ENCODE data around the gene PRPF38B.

Gene PRPF38B

DNA sequence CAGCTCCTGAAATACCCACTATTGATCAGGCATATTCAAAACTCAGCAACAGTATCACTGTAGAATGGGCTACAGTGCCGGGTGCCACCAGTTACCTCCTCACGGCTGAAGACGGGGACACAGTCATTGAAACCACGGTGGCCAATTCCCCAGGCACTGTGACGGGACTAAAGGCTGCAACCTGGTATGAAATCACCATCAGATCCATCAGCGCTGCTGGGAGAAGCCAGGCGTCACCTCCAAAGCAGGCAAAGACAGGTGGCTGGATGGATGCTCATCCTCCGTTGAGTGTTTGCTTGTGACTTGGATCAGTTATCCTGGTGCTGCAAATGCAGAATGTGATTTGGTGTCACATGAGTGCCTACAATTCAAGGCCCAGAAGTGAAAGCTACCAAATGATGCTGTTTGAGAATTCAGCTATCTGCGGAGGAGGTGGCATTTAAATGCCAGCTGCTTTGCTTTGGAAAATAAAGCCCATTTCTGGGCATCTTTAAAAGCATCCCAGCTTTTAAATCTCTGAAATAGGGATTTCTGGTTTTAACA lies 25.7 kb downstream of the PRPF38B start:
- DNase-seq (ENCODE audit: low read depth in 2 of 2), result no peak

DNA sequence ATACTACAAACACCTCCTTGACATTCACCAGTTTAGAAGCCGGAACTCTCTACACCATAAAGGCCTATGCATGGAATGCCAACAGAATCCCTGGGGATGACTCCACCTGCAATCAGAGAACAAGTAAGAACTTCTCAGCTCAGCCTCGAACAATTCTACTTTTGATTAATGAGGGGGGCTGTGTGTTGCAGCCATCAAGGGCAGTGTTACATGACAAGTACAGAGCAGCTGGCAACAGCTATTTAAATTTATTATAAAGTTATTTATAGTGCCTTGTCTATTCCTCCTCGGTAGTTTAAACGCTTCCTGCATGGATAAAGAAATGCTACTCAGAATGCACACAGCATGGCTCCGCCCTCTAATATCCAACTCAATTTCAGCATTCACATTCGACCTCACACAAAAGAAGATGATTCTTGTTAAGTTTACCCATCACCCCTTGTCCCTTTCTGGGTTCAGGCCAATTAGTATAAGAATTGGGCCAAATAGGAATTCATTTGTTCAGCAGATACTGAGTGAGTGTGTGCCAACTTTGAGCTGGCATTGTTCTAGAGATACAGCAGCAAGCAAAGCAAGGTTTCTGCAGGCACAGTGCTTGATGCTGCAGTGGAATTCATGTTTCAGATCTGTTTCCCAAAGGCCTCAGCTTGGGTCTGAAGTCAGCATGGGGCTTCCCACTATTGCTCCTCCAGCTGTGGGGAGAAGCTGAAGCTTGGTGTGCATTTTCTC lies 27.0 kb downstream of the PRPF38B start:
- no peak for DNase-seq (ENCODE audit: low read depth in 2 of 2)

DNA sequence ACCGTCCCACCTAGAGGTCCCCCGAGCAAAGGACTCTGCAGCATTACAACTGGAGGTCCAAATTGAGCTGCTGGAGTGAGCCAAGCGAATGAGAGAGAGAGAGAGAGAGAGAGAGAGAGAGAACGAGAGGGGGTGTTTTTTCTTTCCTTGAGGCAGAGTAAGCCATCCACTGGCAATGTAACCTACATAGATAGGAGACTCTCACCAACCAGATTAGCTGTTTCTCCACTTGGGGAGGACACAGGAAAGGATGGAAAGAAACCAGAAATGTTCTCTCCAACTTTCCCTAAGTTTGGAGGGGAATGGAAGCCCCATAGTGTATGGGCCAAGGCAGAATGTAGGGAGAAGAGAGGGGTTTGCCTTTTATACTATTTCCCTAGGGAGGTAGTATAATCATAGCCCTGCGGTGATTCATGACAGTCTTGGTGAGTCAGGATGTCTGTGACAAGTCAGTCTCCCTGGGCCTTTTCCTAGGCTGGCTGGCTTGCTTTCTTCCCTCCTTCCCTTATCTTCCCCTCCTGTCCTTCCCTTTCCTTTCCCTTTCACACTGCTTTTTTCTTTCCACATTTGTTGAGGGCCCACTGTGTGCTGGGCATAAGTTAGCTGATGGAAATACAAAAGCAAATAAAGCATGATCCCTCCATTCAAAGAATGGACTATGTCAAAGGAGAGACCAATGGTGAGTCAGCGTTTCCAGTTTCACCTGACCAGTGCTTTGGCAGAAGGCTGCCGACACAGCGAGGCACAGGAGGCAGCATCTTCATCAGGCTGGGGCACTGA lies 27.7 kb downstream of the PRPF38B start:
- no peak for DNase-seq (ENCODE audit: low read depth in 2 of 2)

DNA sequence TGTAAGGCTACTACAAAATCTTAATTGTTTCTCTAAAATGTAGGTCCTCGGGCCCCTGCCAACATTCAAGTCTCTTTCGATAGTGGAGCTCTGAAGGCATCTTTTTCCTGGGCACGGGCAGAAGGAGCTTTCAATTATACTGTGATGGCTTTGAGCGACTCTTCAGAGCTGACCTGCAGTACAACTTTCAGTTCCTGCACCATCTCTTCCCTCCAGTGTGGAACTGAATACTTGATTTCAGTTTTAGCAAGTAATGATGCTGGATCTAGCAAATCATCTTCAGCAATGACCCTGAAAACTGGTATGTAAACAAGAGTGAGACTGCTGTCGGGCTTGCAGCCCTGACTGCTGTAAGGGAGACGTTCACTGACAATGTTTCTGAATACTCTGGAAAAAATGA lies 30.2 kb downstream of the PRPF38B start:
- no peak for DNase-seq (ENCODE audit: low read depth in 2 of 2)

DNA sequence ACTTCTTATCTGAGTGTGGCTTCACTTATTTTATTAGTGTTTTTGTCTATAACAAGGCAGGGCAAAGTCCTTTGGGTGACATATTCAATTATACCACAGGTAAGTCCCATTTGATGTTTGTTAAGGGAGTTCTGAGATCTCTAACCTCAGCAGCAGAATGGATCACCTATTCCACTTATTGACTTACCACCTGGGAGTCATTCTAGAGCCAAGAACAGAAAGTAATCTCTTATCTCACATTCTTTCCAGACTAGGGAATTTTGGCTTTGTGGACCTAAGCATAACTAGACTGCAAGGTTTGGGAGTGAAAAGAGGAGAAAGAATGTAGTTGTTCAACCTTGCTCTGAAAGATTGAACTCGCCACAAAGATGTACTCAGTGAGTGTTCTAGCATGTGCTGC lies 33.8 kb downstream of the PRPF38B start:
- no peak for DNase-seq (ENCODE audit: low read depth in 2 of 2)

DNA sequence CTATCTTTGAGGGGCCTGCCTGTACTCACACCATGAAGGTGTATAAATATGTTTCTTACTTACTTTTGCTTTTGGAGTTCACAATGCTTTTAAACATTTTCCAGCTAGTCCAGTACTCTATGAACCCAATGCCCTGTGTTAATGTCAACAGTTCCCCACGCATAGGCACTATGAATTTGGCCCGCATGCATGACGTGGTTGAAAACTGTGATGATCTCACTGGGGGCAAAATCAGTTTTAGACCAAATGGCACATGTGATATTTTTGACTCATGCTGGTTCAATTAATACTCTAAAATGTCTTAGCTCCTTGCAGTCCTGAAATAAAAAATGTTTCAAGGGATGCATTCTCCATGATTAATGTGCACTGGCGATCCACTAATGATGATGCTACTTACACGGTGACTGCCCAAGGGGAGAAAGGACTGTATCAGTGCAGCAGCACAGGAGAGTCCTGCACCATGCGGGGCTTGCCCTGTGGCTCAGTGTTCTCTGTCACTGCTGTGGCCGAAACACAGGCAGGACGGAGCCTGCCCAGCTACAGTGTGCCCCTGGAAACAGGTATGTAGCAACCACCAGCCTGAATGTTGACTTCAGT lies 36.3 kb downstream of the PRPF38B start:
- no peak for DNase-seq (ENCODE audit: low read depth in 2 of 2)

DNA sequence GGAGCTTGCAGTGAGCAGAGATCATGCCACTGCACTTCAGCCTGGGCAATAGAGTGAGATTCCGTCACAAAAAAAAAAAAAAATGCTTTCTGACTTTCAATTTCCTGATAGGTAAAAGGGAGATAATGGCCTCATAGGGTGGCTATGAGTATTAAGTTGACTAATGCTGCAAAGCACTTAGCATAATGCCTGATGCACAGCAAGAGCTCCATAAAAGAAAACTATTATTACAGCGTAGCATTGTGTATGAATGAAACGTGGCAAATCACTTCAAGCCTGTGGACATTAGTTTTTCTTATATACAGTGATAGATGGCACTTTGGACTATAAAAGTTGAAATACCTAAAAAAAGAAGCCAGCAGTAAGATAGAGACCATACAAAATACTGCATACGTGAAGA lies 37.4 kb downstream of the PRPF38B start:
- DNase-seq (ENCODE audit: low read depth in 2 of 2), result no peak

DNA sequence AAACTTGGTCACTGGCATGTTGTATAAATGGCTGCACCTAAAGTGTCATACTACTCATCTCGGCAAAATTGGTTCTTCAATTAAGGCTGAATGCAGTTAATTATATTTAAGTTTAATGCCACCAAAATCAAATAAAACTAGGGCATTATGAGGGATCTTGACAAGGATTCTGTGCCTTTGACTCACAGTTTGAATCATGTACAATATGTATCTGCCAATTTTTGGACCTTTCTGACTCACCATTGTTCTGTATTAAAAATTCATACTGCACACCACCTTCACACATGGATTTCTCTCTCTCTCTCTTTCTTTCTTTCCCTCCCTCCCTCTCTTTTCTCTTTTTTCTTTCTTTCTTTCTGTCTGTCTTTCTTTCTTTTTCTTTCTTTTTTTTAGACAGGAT lies 40.3 kb downstream of the PRPF38B start:
- DNase-seq (ENCODE audit: low read depth in 2 of 2), result no peak

DNA sequence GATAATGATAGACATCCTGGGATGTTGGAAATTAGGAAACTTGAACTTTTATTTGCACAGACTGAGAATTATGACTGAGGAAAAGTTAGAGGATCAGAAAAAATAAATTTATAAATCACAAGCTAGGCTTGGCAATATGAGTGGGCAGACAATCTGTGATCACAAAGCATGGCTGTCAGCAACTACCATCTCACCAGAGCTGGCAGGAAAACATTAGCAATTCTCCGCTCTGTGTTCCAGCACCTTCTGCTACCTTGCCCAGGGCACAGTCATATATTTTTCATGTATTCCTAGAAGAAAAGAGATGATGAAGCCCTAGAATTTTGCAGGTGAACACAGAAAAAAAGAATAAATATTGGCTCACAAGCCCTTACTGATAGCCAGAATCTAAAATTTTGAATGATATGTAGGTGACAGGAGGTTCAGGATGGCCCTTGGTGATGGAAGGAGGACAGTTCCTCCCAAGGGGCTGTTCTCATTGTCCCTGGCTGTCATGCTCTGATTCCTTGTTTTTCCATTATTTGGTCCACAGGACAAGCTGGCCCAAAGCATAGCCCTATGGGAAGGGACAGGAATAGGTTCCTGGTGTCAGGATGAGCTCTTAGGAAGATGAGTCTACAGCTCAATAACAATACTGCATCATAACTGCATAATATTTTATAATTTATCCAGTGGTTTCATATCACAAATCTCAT lies 42.2 kb downstream of the PRPF38B start:
- DNase-seq (ENCODE audit: low read depth in 2 of 2), result no peak

DNA sequence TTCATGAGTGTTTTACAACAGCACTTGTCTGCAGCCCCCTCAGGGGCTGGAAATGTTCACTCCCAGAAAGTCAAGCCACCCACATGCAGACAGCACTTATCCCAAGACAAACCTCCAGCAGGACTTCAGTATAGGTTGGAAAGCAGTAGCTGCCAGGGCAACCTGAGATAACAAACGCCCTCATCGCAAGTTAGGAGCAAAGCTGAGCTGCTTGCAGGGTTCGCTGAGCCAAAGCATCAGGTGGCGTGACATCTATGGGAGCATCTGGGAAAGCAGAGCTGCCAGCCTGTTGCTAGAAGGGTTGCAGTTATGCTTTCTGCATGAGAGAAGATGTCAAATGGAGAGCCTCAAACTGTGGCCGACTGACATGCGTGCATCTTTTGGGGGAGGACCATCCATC lies 50.1 kb downstream of the PRPF38B start:
- no peak for DNase-seq (ENCODE audit: low read depth in 2 of 2)

DNA sequence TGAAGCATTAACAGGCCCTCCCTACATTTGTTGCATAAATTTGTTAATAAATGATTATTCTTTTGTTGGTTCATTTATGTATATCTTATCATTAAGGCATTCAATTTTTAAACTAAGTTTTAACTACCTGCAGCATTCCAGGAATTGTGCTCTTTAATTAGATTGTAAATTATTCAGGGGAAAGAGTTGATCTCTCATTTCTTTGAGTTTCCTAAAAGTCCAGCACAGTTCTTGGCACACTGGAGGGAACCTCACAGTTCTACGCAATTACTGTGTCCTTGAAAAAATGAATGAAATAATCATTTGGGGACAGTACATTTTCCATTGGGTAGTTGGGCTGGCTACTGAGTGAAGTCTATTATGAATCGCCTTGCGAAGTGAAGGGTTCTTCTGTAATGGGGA lies 53.9 kb downstream of the PRPF38B start:
- DNase-seq (ENCODE audit: low read depth in 2 of 2), result no peak

DNA sequence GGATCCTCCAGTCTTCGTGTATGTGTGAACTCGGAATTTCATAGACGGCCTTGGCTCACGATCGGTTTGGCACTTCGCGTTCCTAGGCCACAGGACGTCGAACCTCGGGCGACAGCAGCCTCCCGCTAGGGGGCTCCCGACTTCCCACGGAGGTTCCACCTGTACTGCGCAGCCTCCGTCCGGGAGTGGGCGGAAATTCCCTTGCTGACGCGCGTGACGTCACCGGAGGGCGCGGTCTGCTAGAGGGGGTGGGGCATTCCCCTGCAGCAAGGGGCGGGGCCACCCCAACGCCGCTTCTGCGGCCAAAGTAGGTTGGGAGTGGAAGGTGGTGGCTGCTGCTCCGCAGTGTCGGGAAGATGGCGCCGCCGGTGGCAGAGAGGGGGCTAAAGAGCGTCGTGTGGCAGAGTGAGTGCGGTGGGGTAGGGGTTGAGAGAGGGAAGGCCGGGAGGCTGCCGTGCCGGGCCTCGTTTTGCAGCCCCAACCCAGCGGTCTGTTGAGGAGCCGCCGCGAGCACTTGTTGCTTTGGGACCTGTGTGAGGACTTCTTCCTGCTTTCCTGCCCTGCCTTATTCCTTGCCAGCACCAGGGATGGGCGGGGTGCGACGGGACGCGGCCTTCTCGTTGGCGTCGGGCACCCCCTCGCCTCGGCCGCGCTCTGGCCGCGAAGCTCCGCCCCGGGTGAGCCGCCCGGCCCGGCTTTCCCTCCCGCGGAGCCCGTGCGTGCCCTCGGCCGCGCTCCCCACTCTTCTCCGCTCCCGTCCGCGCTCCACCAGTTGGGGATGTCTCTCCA lies 54.5 kb downstream of the PRPF38B start, which contains the start of gene STXBP3:
Gene STXBP3, plus strand, starts transcription at position 293 of the 789 bp plus-strand sequence. Its CDS starts 64 bp downstream, at position 357.
- peak; percentile 100 for DNase-seq (ENCODE audit: low read depth in 2 of 2)

DNA sequence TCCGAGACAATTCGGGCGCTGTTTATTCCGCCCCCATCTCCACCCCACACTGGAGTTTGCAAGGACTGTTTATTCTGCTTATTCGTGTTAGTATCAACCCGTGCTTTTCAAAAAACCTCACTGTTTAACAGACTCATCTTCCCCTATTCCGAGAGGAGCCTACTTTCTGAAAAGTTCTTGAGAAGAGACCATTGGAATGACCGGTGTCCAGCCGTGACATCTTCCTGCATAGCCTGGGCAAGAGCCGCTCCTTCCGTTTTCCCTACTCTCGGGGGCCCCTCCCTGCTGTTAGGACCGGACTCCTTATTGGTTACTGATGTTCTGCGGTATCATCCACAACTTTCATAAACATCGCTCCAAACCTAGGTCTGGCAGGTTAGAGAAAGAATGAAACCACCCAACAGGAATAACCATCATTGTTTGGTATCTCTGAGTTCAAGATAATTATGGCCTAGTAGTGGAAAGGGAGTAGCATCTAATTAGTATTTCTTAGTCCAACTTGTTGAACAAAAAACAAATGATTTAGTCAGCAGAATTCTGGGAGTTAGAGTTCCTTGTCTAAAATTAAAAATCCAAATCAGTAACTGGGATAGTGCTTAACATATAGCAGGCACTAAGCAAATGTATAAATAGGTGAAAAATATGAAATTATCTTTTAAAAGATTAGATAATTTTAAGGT lies 55.2 kb downstream of the PRPF38B start:
- no peak for DNase-seq (ENCODE audit: low read depth in 2 of 2)

DNA sequence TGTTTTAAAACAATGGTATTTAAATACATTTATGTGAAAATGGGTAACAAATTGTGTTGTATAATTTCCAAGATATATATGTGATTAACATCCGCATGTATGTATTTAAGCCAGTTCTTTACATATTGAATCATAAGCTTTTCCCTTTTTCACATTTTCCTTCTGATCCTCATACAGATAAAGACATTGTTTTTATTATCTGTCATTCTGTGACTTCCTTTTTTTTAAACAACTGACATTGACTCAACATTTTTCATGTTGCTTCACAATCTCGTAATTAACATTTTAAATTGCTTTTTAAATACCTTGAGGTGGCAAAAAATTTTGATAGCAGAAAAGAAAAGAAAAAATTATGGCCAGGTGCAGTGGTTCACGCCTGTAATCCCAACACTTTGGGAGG lies 55.8 kb downstream of the PRPF38B start:
- no peak for DNase-seq (ENCODE audit: low read depth in 2 of 2)

DNA sequence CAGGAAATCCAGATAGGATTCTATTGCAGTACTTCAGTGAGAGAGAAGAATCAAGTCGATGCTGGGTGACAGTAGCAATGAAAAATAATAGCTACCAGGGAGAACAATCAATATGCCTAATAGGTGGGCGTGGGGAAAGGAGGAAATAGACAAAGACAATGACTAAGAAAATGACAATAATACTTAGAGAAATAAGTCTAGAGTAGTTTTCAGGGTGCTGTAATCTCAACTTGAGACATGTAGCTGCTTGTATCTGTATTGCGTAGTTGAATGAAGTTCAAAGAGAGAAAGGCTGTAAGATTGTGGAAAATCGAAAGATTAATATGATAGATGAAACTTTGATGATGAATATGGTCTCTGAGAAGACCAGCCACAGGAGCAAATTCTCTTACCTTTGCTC lies 57.0 kb downstream of the PRPF38B start:
- DNase-seq (ENCODE audit: low read depth in 2 of 2), result no peak

DNA sequence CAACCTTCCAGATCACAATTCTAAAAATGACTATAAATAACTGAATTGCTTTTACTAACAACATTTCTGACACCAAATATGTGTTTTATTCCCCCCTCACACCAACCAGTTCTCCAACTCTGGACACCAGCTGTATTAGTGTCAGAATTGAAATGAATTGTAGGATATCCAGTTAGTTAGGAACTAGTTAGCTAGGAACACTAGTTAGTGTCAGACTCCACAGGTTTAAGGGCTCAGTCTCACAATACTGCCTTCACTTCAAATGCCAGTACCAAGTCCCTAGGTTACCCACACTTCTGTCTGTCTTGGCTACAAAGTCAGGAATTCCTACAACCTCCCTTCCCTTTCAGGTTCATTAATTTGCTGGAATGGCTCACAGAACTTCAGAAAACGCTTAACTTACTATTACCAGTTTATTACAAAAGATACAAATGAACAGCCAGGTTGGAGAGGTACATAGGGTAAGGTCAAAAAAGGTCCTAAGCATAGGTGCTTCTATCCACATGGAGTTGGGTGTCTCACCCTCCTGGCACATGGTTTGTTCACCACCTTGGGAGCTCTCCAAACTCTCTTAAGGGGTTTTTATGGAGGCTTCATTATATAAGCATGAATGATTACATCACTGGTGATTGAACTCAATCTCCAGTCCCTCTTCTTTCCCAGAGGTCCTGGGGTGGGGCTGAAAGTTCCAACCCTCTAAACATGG lies 58.5 kb downstream of the PRPF38B start:
- DNase-seq (ENCODE audit: low read depth in 2 of 2), result no peak
